Neuronal stem cell (in vitro differentiated cells): ENCODE data around the gene UEVLD.

Experiments
- DNase-seq: peaks from one replicate; pipeline ENCODE4 v3.0.0-alpha.2; 2013; ENCODE audit warnings: low spot score
- H2AFZ ChIP-seq: one replicate; pipeline ENCODE4 v1.6.1; 2013; ENCODE audit warnings: mild to moderate bottlenecking, low read length, inconsistent platforms
- H2AK5ac ChIP-seq: 2 replicates; pipeline ENCODE4 v1.6.1; 2013; ENCODE audit warnings: low read depth, mild to moderate bottlenecking, inconsistent platforms, low read length, moderate library complexity, mixed read lengths
- H2BK120ac ChIP-seq: 2 replicates; pipeline ENCODE4 v1.6.1; 2013; ENCODE audit warnings: low read depth, mild to moderate bottlenecking, inconsistent platforms, low read length, moderate library complexity, mixed read lengths
- H2BK12ac ChIP-seq: one replicate; pipeline ENCODE4 v1.6.1; 2013; ENCODE audit warnings: low read length, inconsistent platforms
- H2BK15ac ChIP-seq: 2 replicates; pipeline ENCODE4 v1.6.1; 2013; ENCODE audit warnings: mild to moderate bottlenecking, low read length, inconsistent platforms, mixed read lengths
- H2BK5ac ChIP-seq: one replicate; pipeline ENCODE4 v1.6.1; 2013; ENCODE audit warnings: inconsistent platforms, mild to moderate bottlenecking, low read length, moderate library complexity
- H3K14ac ChIP-seq: one replicate; pipeline ENCODE4 v1.6.1; 2013; ENCODE audit warnings: low read length, inconsistent platforms
- H3K18ac ChIP-seq: 2 replicates; pipeline ENCODE4 v1.6.1; 2013; ENCODE audit warnings: low read length, inconsistent platforms
- H3K23ac ChIP-seq: 2 replicates; pipeline ENCODE4 v1.6.1; 2013; ENCODE audit warnings: low read depth, mild to moderate bottlenecking, mixed read lengths, low read length, inconsistent platforms; ENCODE audit not compliant: poor library complexity
- H3K27ac ChIP-seq: replicated peaks from 3 replicates; pipeline ENCODE4 v1.5.1; 2013; ENCODE audit warnings: low read length, inconsistent platforms
- H3K27me3 ChIP-seq, 3 experiments: 2 replicates each; pipeline ENCODE4 v1.6.1; 2013; ENCODE audit warnings: low read length in 3 of 3, mild to moderate bottlenecking in 2 of 3, inconsistent platforms in 1 of 3, low read depth in 1 of 3, mixed read lengths in 1 of 3, moderate library complexity in 1 of 3; ENCODE audit not compliant: control insufficient read depth in 3 of 3, insufficient read depth in 3 of 3
- H3K36me3 ChIP-seq, 2 donors: replicated peaks in 1 of 2; 2 replicates each; pipeline ENCODE4 v1.6.1; 2013; ENCODE audit warnings: low read length in 2 of 2; ENCODE audit not compliant: control insufficient read depth in 2 of 2, insufficient read depth in 2 of 2
- H3K4ac ChIP-seq: 2 replicates; pipeline ENCODE4 v1.6.1; 2013; ENCODE audit warnings: inconsistent platforms, mild to moderate bottlenecking, low read length, moderate library complexity
- H3K4me1 ChIP-seq, 2 donors: 1 replicate in 1 of 2; 2 replicates in 1 of 2; pipeline ENCODE4 v1.6.1; 2013; ENCODE audit warnings: low read length in 2 of 2, low read depth in 1 of 2; ENCODE audit not compliant: control insufficient read depth in 2 of 2, insufficient read depth in 1 of 2
- H3K4me2 ChIP-seq: one replicate; pipeline ENCODE4 v1.6.1; 2013; ENCODE audit warnings: mild to moderate bottlenecking, low read length, inconsistent platforms; ENCODE audit not compliant: insufficient read depth, poor library complexity, severe bottlenecking
- H3K4me3 ChIP-seq, 2 donors: 2 replicates each; pipeline ENCODE4 v1.5.1; 2013; ENCODE audit warnings: low read length in 2 of 2, mild to moderate bottlenecking in 2 of 2, inconsistent platforms in 1 of 2, moderate library complexity in 1 of 2
- H3K79me1 ChIP-seq: one replicate; pipeline ENCODE4 v1.6.1; 2013; ENCODE audit warnings: low read depth, mild to moderate bottlenecking, inconsistent platforms, low read length, moderate library complexity
- H3K9ac ChIP-seq: one replicate; pipeline ENCODE4 v1.6.1; 2013; ENCODE audit warnings: mild to moderate bottlenecking, low read depth, low read length, inconsistent platforms; ENCODE audit not compliant: poor library complexity
- H3K9me3 ChIP-seq, 2 donors: replicated peaks in 1 of 2; 2 replicates each; pipeline versions ENCODE3 to v1.6.1; 2013; ENCODE audit warnings: low read length in 2 of 2, mild to moderate bottlenecking in 2 of 2, inconsistent platforms in 1 of 2, low read depth in 1 of 2, mixed read lengths in 1 of 2, moderate library complexity in 1 of 2; ENCODE audit not compliant: control insufficient read depth in 2 of 2, insufficient read depth in 1 of 2
- H4K8ac ChIP-seq: one replicate; pipeline ENCODE4 v1.6.1; 2013; ENCODE audit warnings: low read depth, mild to moderate bottlenecking, inconsistent platforms, low read length, moderate library complexity
- H4K91ac ChIP-seq: one replicate; pipeline ENCODE4 v1.6.1; 2013; ENCODE audit warnings: low read length, low read depth, mild to moderate bottlenecking, inconsistent platforms; ENCODE audit not compliant: poor library complexity
- WGBS, 2 donors: extraction: QIAGEN DNeasy Blood & Tissue Kit; methylation state at CpG; one replicate each; pipeline ENCODE4 v1.1.7; 2013; ENCODE audit warnings: missing lambda C conversion rate in 2 of 2, mixed read lengths in 1 of 2; ENCODE audit not compliant: insufficient read length in 2 of 2, insufficient replicate concordance in 1 of 2; ENCODE audit errors: extremely low coverage in 2 of 2; 5-methylcytosine and 5-hydroxymethylcytosine counted together

Gene UEVLD

GRCh38 chr11:18617688-18618341 is 29.3 kb upstream of the UEVLD start:
- H3K23ac ChIP-seq = no peak overlapping the region
- H2BK15ac ChIP-seq = no peak overlapping the region
- no peak overlapping the region for H3K4ac ChIP-seq
- H3K27me3 ChIP-seq = no peaks in the 10 kb centered on the region
- no peak overlapping the region for H3K4me3 ChIP-seq
- no peak overlapping the region for H4K8ac ChIP-seq
- no peak overlapping the region for H2BK5ac ChIP-seq
- H3K18ac ChIP-seq = no peak overlapping the region
- H3K79me1 ChIP-seq = peaks cover 2% of the 10 kb centered on the region
- H3K9ac ChIP-seq = no peak overlapping the region
- H4K91ac ChIP-seq = no peak overlapping the region
- H3K27ac ChIP-seq = no peak overlapping the region
- no CpG with 5 or more reads among the region's 10 CpGs for WGBS, 2 donors
- H3K4me2 ChIP-seq = no peak overlapping the region
- H2AK5ac ChIP-seq = no peak overlapping the region
- no peak overlapping the region for H3K14ac ChIP-seq
- H3K9me3 ChIP-seq = no peaks in the 10 kb centered on the region
- no peak overlapping the region for H2AFZ ChIP-seq
- H3K4me1 ChIP-seq = no peaks in the 10 kb centered on the region
- no peak overlapping the region for H2BK120ac ChIP-seq
- no peak for DNase-seq
- no peak overlapping the region for H2BK12ac ChIP-seq
- H3K36me3 ChIP-seq = peaks cover 16 to 39% of the 10 kb centered on the region in 2 donors

GRCh38 chr11:18615628-18616392 is 27.3 kb upstream of the UEVLD start:
- Histone ChIP-seq H4K8ac (no peak overlapping the region), H3K4me1 (no peaks in the 10 kb centered on the region), H3K27ac (no peak overlapping the region), H2BK12ac (no peak overlapping the region), H3K9me3 (no peaks in the 10 kb centered on the region), H3K9ac (no peak overlapping the region), H3K23ac (no peak overlapping the region), H2BK5ac (no peak overlapping the region), H3K79me1 (peaks cover 2% of the 10 kb centered on the region), H4K91ac (no peak overlapping the region), H2AFZ (no peak overlapping the region), H2BK120ac (no peak overlapping the region), H3K4me2 (no peak overlapping the region), H3K27me3 (no peaks in the 10 kb centered on the region), H3K4ac (no peak overlapping the region), H3K18ac (no peak overlapping the region), H3K4me3 (no peak overlapping the region), H3K14ac (no peak overlapping the region), H2BK15ac (no peak overlapping the region), H3K36me3 (peaks cover 21 to 57% of the 10 kb centered on the region in 2 donors), H2AK5ac (no peak overlapping the region)
- DNase-seq = no peak
- WGBS, 2 donors = no CpG with 5 or more reads among the region's 11 CpGs

GRCh38 chr11:18614667-18615066 is 26.1 kb upstream of the UEVLD start:
- H2AK5ac ChIP-seq = no peak overlapping the region
- WGBS, 2 donors = no CpG with 5 or more reads among the region's 10 CpGs

GRCh38 chr11:18612394-18612793 is 23.9 kb upstream of the UEVLD start:
- Histone ChIP-seq H3K4ac (no peak overlapping the region), H3K18ac (no peak overlapping the region), H3K27ac (no peak overlapping the region), H3K27me3 (no peaks in the 10 kb centered on the region), H3K9ac (no peak overlapping the region), H3K4me1 (no peaks in the 10 kb centered on the region), H3K4me3 (no peak overlapping the region), H3K9me3 (no peaks in the 10 kb centered on the region), H2BK120ac (no peak overlapping the region), H3K23ac (no peak overlapping the region), H4K91ac (no peak overlapping the region), H2AK5ac (no peak overlapping the region), H3K36me3 (peaks cover 22 to 89% of the 10 kb centered on the region in 2 donors), H3K4me2 (no peak overlapping the region), H3K14ac (no peak overlapping the region), H2BK15ac (no peak overlapping the region), H2BK12ac (no peak overlapping the region), H2AFZ (no peak overlapping the region), H3K79me1 (no peaks in the 10 kb centered on the region), H2BK5ac (no peak overlapping the region), H4K8ac (no peak overlapping the region)
- no peak for DNase-seq
- 100% methylated on average over 2 of the region's 4 CpGs; no CpG with 5 or more reads in 1 of the 2 donors for WGBS, 2 donors

More at GRCh38 chr11:18614667-18615066, 26.1 kb upstream of the UEVLD start:
- no peak overlapping the region for H2AFZ ChIP-seq
- no peak overlapping the region for H3K9ac ChIP-seq
- no peak overlapping the region for H2BK15ac ChIP-seq
- peaks cover 22 to 68% of the 10 kb centered on the region in 2 donors for H3K36me3 ChIP-seq
- no peak overlapping the region for H3K4ac ChIP-seq
- no peak for DNase-seq
- no peak overlapping the region for H4K8ac ChIP-seq
- no peak overlapping the region for H2BK5ac ChIP-seq
- no peak overlapping the region for H4K91ac ChIP-seq
- H3K9me3 ChIP-seq = no peaks in the 10 kb centered on the region
- no peak overlapping the region for H2BK120ac ChIP-seq
- H3K23ac ChIP-seq = no peak overlapping the region
- H2BK12ac ChIP-seq = no peak overlapping the region
- no peak overlapping the region for H3K18ac ChIP-seq
- no peak overlapping the region for H3K14ac ChIP-seq
- H3K27ac ChIP-seq = no peak overlapping the region
- no peaks in the 10 kb centered on the region for H3K27me3 ChIP-seq
- no peak overlapping the region for H3K4me2 ChIP-seq
- no peaks in the 10 kb centered on the region for H3K4me1 ChIP-seq
- H3K4me3 ChIP-seq = peak overlapping the region in 1 of 2 donors; percentile 35
- no peaks in the 10 kb centered on the region for H3K79me1 ChIP-seq
